Keratinocyte (primary cell): ENCODE measurements around the gene RFPL4A. TPM values are rescaled to one million over a fixed set of nuclear protein-coding genes. Genes with fewer than 3 reads are reported as not detected.

ENCODE experiments used
- DNase-seq: peaks from one replicate; pipeline ENCODE4 v3.0.0-alpha.2; 2011; ENCODE audit warnings: low read depth, missing footprints, low spot score
- FAIRE-seq: peaks from 2 replicates; lab custom pipeline; 2011; peaks lifted over from hg19 to GRCh38; lab: Jason Lieb, UNC
- H2AFZ ChIP-seq: 2 replicates; pipeline ENCODE4 v1.6.0; 2012; ENCODE audit warnings: low read length, control low read depth, inconsistent platforms; ENCODE audit not compliant: control insufficient read depth
- H3K27ac ChIP-seq: 2 replicates; pipeline ENCODE4 v1.5.1; 2011; ENCODE audit warnings: low read length; ENCODE audit not compliant: control insufficient read depth, insufficient read depth
- H3K27me3 ChIP-seq: 3 replicates; pipeline ENCODE4 v1.6.0; 2011; ENCODE audit warnings: low read length; ENCODE audit not compliant: control insufficient read depth, insufficient read depth; ENCODE audit errors: extremely low read depth
- H3K36me3 ChIP-seq, 2 experiments: 2 replicates in 1 of 2; 3 replicates in 1 of 2; pipeline ENCODE4 v1.5.1; 2011; ENCODE audit warnings: low read length in 2 of 2, mild to moderate bottlenecking in 1 of 2; ENCODE audit not compliant: control insufficient read depth in 2 of 2, insufficient read depth in 2 of 2; ENCODE audit errors: extremely low read depth in 1 of 2
- H3K4me1 ChIP-seq: 3 replicates; pipeline ENCODE4 v1.5.1; 2011; ENCODE audit warnings: low read length; ENCODE audit not compliant: control insufficient read depth, insufficient read depth; ENCODE audit errors: extremely low read depth
- H3K4me2 ChIP-seq: 3 replicates; pipeline ENCODE4 v1.6.0; 2011; ENCODE audit warnings: low read depth, low read length; ENCODE audit not compliant: control insufficient read depth, insufficient read depth; ENCODE audit errors: extremely low read depth
- H3K4me3 ChIP-seq, 3 experiments: fragments of 200-600 bp in 1 of 3; sonication (generic) in 1 of 3; 2 replicates in 2 of 3; 3 replicates in 1 of 3; pipeline ENCODE4 v1.5.1; 2011 to 2016; ENCODE audit warnings: low read length in 3 of 3, mild to moderate bottlenecking in 3 of 3, control low read depth in 2 of 3, inconsistent platforms in 1 of 3, low read depth in 1 of 3, mixed read lengths in 1 of 3, mixed run types in 1 of 3, moderate library complexity in 1 of 3; ENCODE audit not compliant: control insufficient read depth in 2 of 3, insufficient read depth in 2 of 3; ENCODE audit errors: extremely low read depth in 1 of 3
- H3K79me2 ChIP-seq: 2 replicates; pipeline ENCODE4 v1.6.0; 2012; ENCODE audit warnings: low read length; ENCODE audit not compliant: control insufficient read depth, insufficient read depth
- H3K9ac ChIP-seq: 3 replicates; pipeline ENCODE4 v1.6.0; 2011; ENCODE audit warnings: low read length; ENCODE audit not compliant: control insufficient read depth, insufficient read depth; ENCODE audit errors: extremely low read depth
- H3K9me1 ChIP-seq: 3 replicates; pipeline ENCODE4 v1.6.0; 2011; ENCODE audit warnings: low read length; ENCODE audit not compliant: control insufficient read depth, insufficient read depth; ENCODE audit errors: extremely low read depth
- H3K9me3 ChIP-seq: 2 replicates; pipeline ENCODE4 v1.5.1; 2012; ENCODE audit warnings: low read depth, low read length; ENCODE audit not compliant: control insufficient read depth
- H4K20me1 ChIP-seq: 3 replicates; pipeline ENCODE4 v1.6.0; 2011; ENCODE audit warnings: low read length; ENCODE audit not compliant: control insufficient read depth, insufficient read depth; ENCODE audit errors: extremely low read depth
- EZH2 ChIP-seq: IDR thresholded peaks from one replicate; pipeline ENCODE4 v1.6.1; 2012; ENCODE audit warnings: inconsistent platforms, mild to moderate bottlenecking, low read length, moderate library complexity
- dilution Hi-C: fragments of 300-500 bp; cut with MboI; formaldehyde crosslinking; loops from one replicate; pipeline ENCODE4 v1.7.0; 2020; ENCODE audit warnings: low sequenced_read_pairs; ENCODE audit not compliant: extremely low pct_ligation_motif_present
- polyA plus RNA-seq, 5 experiments: library from polyadenylated mRNA; depleted of rRNA in 3 of 5; stranded (reverse) in 3 of 5; stranded (forward) in 1 of 5; unstranded in 1 of 5; fragments of >200 nt; gene quantifications; 1 replicate in 1 of 5; 2 replicates in 3 of 5; 3 replicates in 1 of 5; pipeline versions ENCODE4 v1.2.1 to v1.2.3, GENCODE V29; 2011 to 2012; ENCODE audit warnings: missing spikeins in 2 of 5, low read depth in 1 of 5, low replicate concordance in 1 of 5
- TF ChIP-seq, protein P1 (sequence below), 3 experiments: IDR thresholded peaks in 1 of 3; conservative IDR thresholded peaks in 1 of 3; optimal IDR thresholded peaks in 1 of 3; 2 replicates in 2 of 3; 3 replicates in 1 of 3; pipeline versions ENCODE3 to v1.5.1; 2011; ENCODE audit warnings: low read length in 3 of 3, mild to moderate bottlenecking in 3 of 3, moderate library complexity in 2 of 3, control low read depth in 1 of 3, inconsistent platforms in 1 of 3; ENCODE audit not compliant: insufficient read depth in 2 of 3; ENCODE audit errors: extremely low read depth in 1 of 3

RFPL4A gene
- polyA plus RNA-seq, 1 donor (not counting 4 experiments of a cell fraction or from before 2014, with no cell fraction given), result not detected

DNA sequence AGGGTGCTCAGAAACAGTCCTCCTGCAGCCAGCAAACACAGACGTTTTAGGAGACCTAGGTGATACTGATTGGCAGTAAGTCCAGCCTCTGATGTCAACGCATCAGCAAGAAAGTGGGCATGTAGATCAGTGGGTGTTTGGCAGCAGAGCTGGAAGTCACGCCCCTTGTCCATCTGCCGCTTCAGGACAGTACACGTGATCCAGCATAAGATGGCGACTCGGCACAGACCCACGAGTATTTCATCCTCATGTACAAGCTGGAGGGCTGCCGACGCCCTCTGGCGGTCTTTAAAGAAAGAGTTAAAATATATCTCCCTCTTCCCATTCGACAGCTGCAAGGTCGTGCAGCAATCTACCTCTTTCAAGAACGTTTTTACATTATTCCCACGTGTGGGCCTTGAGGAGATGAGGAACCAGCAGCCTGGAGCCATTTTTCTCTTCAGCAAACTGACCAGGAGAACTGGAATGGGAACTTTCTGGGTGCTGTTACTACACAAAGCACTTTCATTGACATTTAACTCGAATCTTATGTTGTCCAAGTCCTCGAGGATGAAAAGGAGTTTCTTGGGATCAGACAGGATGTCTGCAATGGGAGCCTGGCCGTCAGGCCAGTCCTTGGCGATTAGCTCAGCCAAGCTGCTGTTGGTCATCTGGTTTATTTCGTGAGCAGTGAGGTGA, 50.6 kb downstream of the RFPL4A start:
- Histone ChIP-seq H4K20me1 (no peaks in the 10 kb centered on the region), H3K27me3 (no peaks in the 10 kb centered on the region), H3K9me3 (peaks cover 4% of the 10 kb centered on the region), H2AFZ (no peak overlapping the region), H3K4me2 (no peak overlapping the region), H3K9me1 (no peaks in the 10 kb centered on the region), H3K79me2 (no peaks in the 10 kb centered on the region), H3K4me3 (no peak overlapping the region), H3K27ac (no peak overlapping the region), H3K36me3 (no peaks in the 10 kb centered on the region), H3K4me1 (no peaks in the 10 kb centered on the region), H3K9ac (no peak overlapping the region)
- DNase-seq, result no peak
- TF ChIP-seq, protein P1, sequence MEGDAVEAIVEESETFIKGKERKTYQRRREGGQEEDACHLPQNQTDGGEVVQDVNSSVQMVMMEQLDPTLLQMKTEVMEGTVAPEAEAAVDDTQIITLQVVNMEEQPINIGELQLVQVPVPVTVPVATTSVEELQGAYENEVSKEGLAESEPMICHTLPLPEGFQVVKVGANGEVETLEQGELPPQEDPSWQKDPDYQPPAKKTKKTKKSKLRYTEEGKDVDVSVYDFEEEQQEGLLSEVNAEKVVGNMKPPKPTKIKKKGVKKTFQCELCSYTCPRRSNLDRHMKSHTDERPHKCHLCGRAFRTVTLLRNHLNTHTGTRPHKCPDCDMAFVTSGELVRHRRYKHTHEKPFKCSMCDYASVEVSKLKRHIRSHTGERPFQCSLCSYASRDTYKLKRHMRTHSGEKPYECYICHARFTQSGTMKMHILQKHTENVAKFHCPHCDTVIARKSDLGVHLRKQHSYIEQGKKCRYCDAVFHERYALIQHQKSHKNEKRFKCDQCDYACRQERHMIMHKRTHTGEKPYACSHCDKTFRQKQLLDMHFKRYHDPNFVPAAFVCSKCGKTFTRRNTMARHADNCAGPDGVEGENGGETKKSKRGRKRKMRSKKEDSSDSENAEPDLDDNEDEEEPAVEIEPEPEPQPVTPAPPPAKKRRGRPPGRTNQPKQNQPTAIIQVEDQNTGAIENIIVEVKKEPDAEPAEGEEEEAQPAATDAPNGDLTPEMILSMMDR (optimal IDR thresholded peaks at IDR 0.05 in 1 of 3, IDR thresholded peaks at IDR 0.05 in 1 of 3, conservative IDR thresholded peaks at IDR 0.05 in 1 of 3; ENCODE audit: extremely low read depth in 1 of 3, insufficient read depth in 2 of 3, low read length in 3 of 3), result no peak
- TF ChIP-seq EZH2, result no peak
- no peak for FAIRE-seq
- dilution Hi-C loops, result no loop called here

DNA sequence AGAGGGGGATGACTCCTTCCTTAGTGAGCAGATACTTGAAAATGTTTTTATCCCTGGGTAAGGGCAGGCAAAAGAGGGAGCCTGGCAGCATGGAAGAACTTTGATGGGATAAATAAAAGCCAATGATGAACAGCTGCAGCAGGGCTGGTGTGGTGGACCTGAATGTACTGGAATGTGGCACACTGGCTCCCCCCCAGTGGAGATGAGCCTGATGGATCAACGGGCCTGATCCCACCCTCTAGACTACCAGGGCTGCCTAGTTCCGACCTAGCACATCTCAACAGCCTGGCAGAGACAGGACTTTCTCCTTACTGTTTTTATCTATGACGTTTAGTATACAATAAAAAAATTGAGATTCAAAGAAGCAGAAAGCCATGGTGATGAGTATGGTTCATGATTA, 52.4 kb downstream of the RFPL4A start:
- H3K9ac ChIP-seq, result no peak overlapping the region
- H3K79me2 ChIP-seq, result no peaks in the 10 kb centered on the region
- DNase-seq, result no peak
- H3K27me3 ChIP-seq, result no peaks in the 10 kb centered on the region
- FAIRE-seq, result no peak
- no peak overlapping the region for H2AFZ ChIP-seq
- no peak overlapping the region for H3K4me3 ChIP-seq
- H3K9me3 ChIP-seq, result peaks cover 4% of the 10 kb centered on the region
- no peak for TF ChIP-seq EZH2
- TF ChIP-seq, protein P1 (optimal IDR thresholded peaks at IDR 0.05 in 1 of 3, IDR thresholded peaks at IDR 0.05 in 1 of 3, conservative IDR thresholded peaks at IDR 0.05 in 1 of 3; ENCODE audit: extremely low read depth in 1 of 3, insufficient read depth in 2 of 3, low read length in 3 of 3), result no peak
- dilution Hi-C loops, result no loop called here
- H3K4me1 ChIP-seq, result no peaks in the 10 kb centered on the region
- no peaks in the 10 kb centered on the region for H4K20me1 ChIP-seq
- H3K36me3 ChIP-seq, result no peaks in the 10 kb centered on the region
- H3K4me2 ChIP-seq, result no peak overlapping the region
- no peaks in the 10 kb centered on the region for H3K9me1 ChIP-seq
- no peak overlapping the region for H3K27ac ChIP-seq
